OCI-LY3 (cell line): ENCODE data around the gene EFS.

Experiments used
- H2AFZ ChIP-seq: fragments of 200-600, 300-600 bp; shearing (Covaris generic); 2 replicates; pipeline ENCODE4 v1.6.0; 2014; ENCODE audit warnings: antibody characterized with exemption, low read depth, low read length
- H3K27ac ChIP-seq: fragments of 200-600, 300-600 bp; sonication (generic); 2 replicates; pipeline ENCODE4 v1.5.1; 2014; ENCODE audit warnings: mild to moderate bottlenecking, low read length, moderate library complexity, mixed read lengths
- H3K27me3 ChIP-seq: fragments of 200-600, 300-600 bp; sonication (generic); 2 replicates; pipeline ENCODE4 v1.6.1; 2014; ENCODE audit warnings: low read depth, low read length, mixed read lengths
- H3K36me3 ChIP-seq: fragments of 200-600, 300-600 bp; sonication (generic); replicated peaks from 2 replicates; pipeline ENCODE3; 2014; ENCODE audit warnings: low read depth, low read length, mixed read lengths
- H3K4me1 ChIP-seq: fragments of 300-600, 200-600 bp; sonication (generic); 2 replicates; pipeline ENCODE4 v1.6.1; 2014; ENCODE audit warnings: low read length, mixed read lengths
- H3K4me2 ChIP-seq: fragments of 200-600, 300-600 bp; sonication (generic); 2 replicates; pipeline ENCODE4 v1.6.1; 2014; ENCODE audit warnings: low read length, mixed read lengths
- H3K4me3 ChIP-seq: fragments of 300-600, 200-600 bp; sonication (generic); 2 replicates; pipeline ENCODE4 v1.5.1; 2014; ENCODE audit warnings: antibody characterized with exemption, mild to moderate bottlenecking, low read length, moderate library complexity
- H3K79me2 ChIP-seq: fragments of 300-600, 200-600 bp; shearing (Covaris generic); 2 replicates; pipeline ENCODE4 v1.6.1; 2014; ENCODE audit warnings: mild to moderate bottlenecking, low read length, mixed read lengths
- H3K9ac ChIP-seq: fragments of 300-600, 200-600 bp; shearing (Covaris generic); 2 replicates; pipeline ENCODE4 v1.6.0; 2014; ENCODE audit warnings: mild to moderate bottlenecking, low read length, moderate library complexity
- H3K9me3 ChIP-seq: fragments of 200-600, 300-600 bp; shearing (Covaris generic); 2 replicates; pipeline ENCODE4 v1.6.1; 2014; ENCODE audit warnings: low read length, mixed read lengths; ENCODE audit not compliant: insufficient read depth
- H4K20me1 ChIP-seq: fragments of 200-600, 300-600 bp; sonication (generic); 2 replicates; pipeline ENCODE4 v1.6.1; 2016; ENCODE audit warnings: low read length, mixed read lengths; ENCODE audit not compliant: insufficient read depth
- EZH2phosphoT487 ChIP-seq: fragments of 200-600 bp; shearing (Covaris generic); IDR thresholded peaks from 2 replicates; pipeline ENCODE4 v1.6.1; 2018; ENCODE audit warnings: antibody characterized with exemption, mixed run types, low read depth
- TF ChIP-seq, protein P1 (sequence below): fragments of 200-600, 300-600 bp; sonication (generic); IDR thresholded peaks from 2 replicates; pipeline ENCODE4 v1.5.1; 2014; ENCODE audit warnings: antibody characterized with exemption, low read length, low read depth

Gene EFS

DNA sequence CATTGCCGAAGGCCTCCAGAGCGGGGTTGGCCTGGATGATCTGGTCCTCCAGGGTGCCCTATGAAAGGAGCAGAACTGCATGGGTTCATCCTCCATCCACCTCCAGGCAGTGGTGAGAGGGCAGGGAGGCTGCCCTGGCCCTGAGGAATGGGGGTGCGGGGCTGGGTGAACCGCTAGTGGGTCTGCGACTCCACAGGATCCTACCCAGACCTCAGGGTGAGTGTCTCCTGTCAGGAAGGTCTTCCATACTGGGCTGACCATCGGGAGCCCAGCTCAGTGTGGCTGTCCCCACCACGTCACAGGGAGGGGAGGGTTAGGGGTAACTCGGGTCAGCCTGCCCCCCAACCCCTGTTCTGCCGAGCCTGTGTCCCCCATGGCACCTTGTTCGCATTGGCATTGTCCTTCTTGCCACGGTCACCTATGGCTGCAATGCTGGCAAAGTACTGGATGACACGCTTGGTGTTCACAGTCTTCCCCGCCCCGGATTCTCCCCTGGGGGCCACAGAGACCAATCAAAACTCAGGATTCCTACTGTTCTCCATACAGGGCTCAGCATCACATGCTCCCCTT is 39.4 kb upstream of the EFS start:
- H3K4me2 ChIP-seq: no peak overlapping the region
- H2AFZ ChIP-seq: no peak overlapping the region
- no peak overlapping the region for H3K9ac ChIP-seq
- H4K20me1 ChIP-seq: no peaks in the 10 kb centered on the region
- no peaks in the 10 kb centered on the region for H3K36me3 ChIP-seq
- no peaks in the 10 kb centered on the region for H3K79me2 ChIP-seq
- H3K4me3 ChIP-seq: no peak overlapping the region
- no peak overlapping the region for H3K27ac ChIP-seq
- no peaks in the 10 kb centered on the region; the same call in 1 of the 2 replicates for H3K27me3 ChIP-seq
- TF ChIP-seq EZH2phosphoT487: no peak
- TF ChIP-seq, protein P1, sequence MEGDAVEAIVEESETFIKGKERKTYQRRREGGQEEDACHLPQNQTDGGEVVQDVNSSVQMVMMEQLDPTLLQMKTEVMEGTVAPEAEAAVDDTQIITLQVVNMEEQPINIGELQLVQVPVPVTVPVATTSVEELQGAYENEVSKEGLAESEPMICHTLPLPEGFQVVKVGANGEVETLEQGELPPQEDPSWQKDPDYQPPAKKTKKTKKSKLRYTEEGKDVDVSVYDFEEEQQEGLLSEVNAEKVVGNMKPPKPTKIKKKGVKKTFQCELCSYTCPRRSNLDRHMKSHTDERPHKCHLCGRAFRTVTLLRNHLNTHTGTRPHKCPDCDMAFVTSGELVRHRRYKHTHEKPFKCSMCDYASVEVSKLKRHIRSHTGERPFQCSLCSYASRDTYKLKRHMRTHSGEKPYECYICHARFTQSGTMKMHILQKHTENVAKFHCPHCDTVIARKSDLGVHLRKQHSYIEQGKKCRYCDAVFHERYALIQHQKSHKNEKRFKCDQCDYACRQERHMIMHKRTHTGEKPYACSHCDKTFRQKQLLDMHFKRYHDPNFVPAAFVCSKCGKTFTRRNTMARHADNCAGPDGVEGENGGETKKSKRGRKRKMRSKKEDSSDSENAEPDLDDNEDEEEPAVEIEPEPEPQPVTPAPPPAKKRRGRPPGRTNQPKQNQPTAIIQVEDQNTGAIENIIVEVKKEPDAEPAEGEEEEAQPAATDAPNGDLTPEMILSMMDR: no peak
- H3K4me1 ChIP-seq: peaks cover 50% of the 10 kb centered on the region
- no peaks in the 10 kb centered on the region for H3K9me3 ChIP-seq

- H3K4me2 ChIP-seq: no peak overlapping the region
- H3K36me3 ChIP-seq: no peaks in the 10 kb centered on the region
- no peak overlapping the region for H3K27ac ChIP-seq
- H3K27me3 ChIP-seq: no peaks in the 10 kb centered on the region; the same call in 1 of the 2 replicates
- H3K79me2 ChIP-seq: no peaks in the 10 kb centered on the region
- H3K4me3 ChIP-seq: no peak overlapping the region
- peaks cover 45% of the 10 kb centered on the region for H3K4me1 ChIP-seq
- no peak overlapping the region for H3K9ac ChIP-seq
- no peaks in the 10 kb centered on the region for H3K9me3 ChIP-seq
- H2AFZ ChIP-seq: no peak overlapping the region
- H4K20me1 ChIP-seq: no peaks in the 10 kb centered on the region
- TF ChIP-seq, protein P1: no peak
- TF ChIP-seq EZH2phosphoT487: no peak
Measured at GRCh38 chr14:23403908-23404307, 38.9 kb upstream of the EFS start.

GRCh38 chr14:23403139-23403438 is 38.1 kb upstream of the EFS start:
- Histone ChIP-seq H3K9ac (peak overlapping the region; percentile 16; the same call in 1 of the 2 replicates), H3K27ac (no peak overlapping the region), H3K79me2 (no peaks in the 10 kb centered on the region), H3K4me1 (peaks cover 37% of the 10 kb centered on the region), H4K20me1 (no peaks in the 10 kb centered on the region), H3K4me3 (peak overlapping the region; percentile 56), H2AFZ (peak overlapping the region; percentile 46; the same call in 1 of the 2 replicates), H3K36me3 (no peaks in the 10 kb centered on the region), H3K4me2 (peak overlapping the region; percentile 72), H3K9me3 (no peaks in the 10 kb centered on the region), H3K27me3 (no peaks in the 10 kb centered on the region; the same call in 1 of the 2 replicates)
- no peak for TF ChIP-seq EZH2phosphoT487
- TF ChIP-seq, protein P1: no peak

DNA sequence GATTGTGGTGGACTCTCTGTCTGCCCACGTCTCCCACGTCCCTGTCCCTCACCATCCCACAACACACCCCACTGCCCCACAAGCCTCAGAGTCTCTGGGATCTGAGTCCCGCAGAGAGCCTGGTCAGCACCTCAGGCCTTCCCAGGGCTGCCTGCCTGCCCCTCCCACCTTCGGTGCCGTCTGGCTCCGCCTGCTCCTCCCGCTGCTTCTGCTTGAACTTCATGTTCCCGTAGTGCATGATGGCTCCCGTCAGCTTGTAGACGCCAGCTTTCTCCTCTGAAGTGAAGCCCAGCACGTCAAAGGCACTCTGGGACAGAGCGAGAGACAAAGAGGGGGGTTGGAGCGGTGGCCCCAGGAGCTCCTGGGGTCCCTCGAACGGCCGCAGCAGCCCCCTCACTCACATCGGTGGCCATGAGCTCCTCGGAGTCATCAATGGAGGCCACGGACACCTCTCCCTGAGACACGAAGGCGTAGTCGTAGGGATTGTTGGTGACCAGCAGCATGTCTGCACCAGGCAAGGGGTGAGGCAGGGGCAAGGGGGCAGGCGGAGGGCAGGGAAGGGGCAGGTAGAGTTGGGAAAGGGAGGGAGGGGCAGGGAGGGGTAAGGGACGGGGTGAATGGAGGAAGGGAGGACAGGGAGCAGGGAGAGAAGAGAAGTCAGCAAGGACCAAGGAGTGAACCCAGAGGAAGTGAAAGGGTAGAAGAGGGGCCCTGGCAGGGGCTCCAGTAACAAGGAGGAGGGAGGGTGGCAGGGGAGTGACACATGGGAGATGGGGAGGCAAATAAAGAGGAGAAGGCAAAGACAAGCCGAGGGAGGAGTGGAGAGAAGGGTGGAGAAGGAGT is 37.5 kb upstream of the EFS start:
- TF ChIP-seq, protein P1: no peak
- no peak for TF ChIP-seq EZH2phosphoT487

More for the DNA sequence above, 37.5 kb upstream of the EFS start:
- H3K9me3 ChIP-seq: no peaks in the 10 kb centered on the region
- no peaks in the 10 kb centered on the region for H4K20me1 ChIP-seq
- no peaks in the 10 kb centered on the region for H3K36me3 ChIP-seq
- peak overlapping the region; percentile 46; the same call in 1 of the 2 replicates for H2AFZ ChIP-seq
- H3K27me3 ChIP-seq: no peaks in the 10 kb centered on the region; the same call in 1 of the 2 replicates
- H3K79me2 ChIP-seq: no peaks in the 10 kb centered on the region
- no peak overlapping the region for H3K27ac ChIP-seq
- H3K4me3 ChIP-seq: peak overlapping the region; percentile 56
- H3K9ac ChIP-seq: peak overlapping the region; percentile 16; the same call in 1 of the 2 replicates
- H3K4me1 ChIP-seq: peaks cover 37% of the 10 kb centered on the region
- H3K4me2 ChIP-seq: peak overlapping the region; percentile 72
